ENCODE data around the gene TCEANC2. TPM values are rescaled to one million over a fixed set of nuclear protein-coding genes. Genes with fewer than 3 reads are reported as not detected.

Gene TCEANC2
- total RNA-seq, 2 donors from 2014 or later = 3.3 to 5.6 TPM

DNA sequence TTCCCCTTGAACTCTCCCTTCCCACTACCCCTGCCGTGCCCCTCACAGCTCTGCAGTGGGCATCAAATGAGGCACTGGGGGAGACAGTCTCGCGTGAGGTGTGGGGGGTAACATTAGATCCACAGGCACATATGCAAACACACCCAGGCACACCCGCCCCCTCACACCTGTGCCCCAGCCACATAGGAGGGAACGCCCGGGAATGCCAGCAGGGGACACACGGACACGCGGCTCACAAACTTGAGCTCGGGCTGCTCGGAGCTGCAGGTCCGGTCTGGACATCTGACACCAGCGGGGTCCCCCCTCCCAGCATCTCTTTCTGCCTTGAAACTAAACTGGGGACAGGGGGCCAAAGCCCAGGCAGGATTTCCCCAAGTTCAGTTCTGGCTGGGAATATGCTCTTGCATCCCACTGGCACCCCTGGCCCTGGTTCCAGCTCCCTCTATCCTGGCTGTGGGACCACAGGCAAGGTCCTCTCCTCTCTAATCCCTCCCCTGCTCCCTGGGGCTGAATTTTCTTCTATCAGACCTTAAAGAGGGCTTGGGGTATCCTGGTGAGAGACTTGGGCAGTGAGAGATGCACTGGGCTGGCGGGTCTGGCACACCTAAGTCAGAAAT is 68.8 kb downstream of the TCEANC2 start:
- H3K4me3 ChIP-seq = peak overlapping the region in 1 of 2 donors; percentile 28
- TF ChIP-seq CTCF (IDR thresholded peaks at IDR 0.05) = no peak

GRCh38 chr1:54122992-54123391 is 69.6 kb downstream of the TCEANC2 start:
- no peak for DNase-seq (ENCODE audit: low spot score)

More for the DNA sequence above, 68.8 kb downstream of the TCEANC2 start:
- Histone ChIP-seq H3K9me3 (no peaks in the 10 kb centered on the region), H3K27ac (no peak overlapping the region), H3K4me1 (peaks cover 0 to 13% of the 10 kb centered on the region in 2 donors), H3K36me3 (no peaks in the 10 kb centered on the region), H3K27me3 (no peaks in the 10 kb centered on the region)
- no peak for DNase-seq (ENCODE audit: low spot score)

DNA sequence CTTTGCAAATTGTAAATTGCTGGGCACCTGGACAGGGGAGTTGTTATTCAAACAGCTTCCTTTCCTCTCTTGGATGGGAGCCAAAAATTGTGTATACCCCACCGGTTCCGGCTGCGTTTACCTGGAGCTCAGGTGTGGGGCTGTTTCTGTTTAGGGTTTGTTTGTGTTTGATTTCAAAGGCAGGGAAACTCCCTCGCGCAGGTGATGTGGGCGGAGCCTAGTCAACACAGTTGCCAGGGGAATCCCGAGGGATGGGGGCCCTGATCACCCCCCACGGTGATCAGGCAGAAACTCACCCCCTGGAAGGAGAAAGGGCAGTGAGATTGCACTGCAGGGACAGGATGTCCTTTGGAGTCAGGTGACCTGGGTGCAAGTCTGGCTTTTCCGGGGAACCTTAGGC is 71.1 kb downstream of the TCEANC2 start:
- H3K9me3 ChIP-seq = no peaks in the 10 kb centered on the region
- H3K27ac ChIP-seq = no peak overlapping the region
- no peak for DNase-seq (ENCODE audit: low spot score)
- peaks cover 0 to 13% of the 10 kb centered on the region in 2 donors for H3K4me1 ChIP-seq
- no peaks in the 10 kb centered on the region for H3K27me3 ChIP-seq
- no peak for TF ChIP-seq CTCF (IDR thresholded peaks at IDR 0.05)
- no peak overlapping the region for H3K4me3 ChIP-seq
- H3K36me3 ChIP-seq = no peaks in the 10 kb centered on the region

More at GRCh38 chr1:54122992-54123391, 69.6 kb downstream of the TCEANC2 start:
- TF ChIP-seq CTCF (IDR thresholded peaks at IDR 0.05) = no peak
- Histone ChIP-seq H3K36me3 (no peaks in the 10 kb centered on the region), H3K27me3 (no peaks in the 10 kb centered on the region), H3K4me3 (no peak overlapping the region), H3K9me3 (no peaks in the 10 kb centered on the region), H3K27ac (no peak overlapping the region), H3K4me1 (peaks cover 0 to 13% of the 10 kb centered on the region in 2 donors)

- Histone ChIP-seq H3K27ac (no peak overlapping the region), H3K4me1 (peaks cover 0 to 13% of the 10 kb centered on the region in 2 donors)
These were observed 71.5 kb downstream of the TCEANC2 start for GRCh38 chr1:54124906-54125305.

DNA sequence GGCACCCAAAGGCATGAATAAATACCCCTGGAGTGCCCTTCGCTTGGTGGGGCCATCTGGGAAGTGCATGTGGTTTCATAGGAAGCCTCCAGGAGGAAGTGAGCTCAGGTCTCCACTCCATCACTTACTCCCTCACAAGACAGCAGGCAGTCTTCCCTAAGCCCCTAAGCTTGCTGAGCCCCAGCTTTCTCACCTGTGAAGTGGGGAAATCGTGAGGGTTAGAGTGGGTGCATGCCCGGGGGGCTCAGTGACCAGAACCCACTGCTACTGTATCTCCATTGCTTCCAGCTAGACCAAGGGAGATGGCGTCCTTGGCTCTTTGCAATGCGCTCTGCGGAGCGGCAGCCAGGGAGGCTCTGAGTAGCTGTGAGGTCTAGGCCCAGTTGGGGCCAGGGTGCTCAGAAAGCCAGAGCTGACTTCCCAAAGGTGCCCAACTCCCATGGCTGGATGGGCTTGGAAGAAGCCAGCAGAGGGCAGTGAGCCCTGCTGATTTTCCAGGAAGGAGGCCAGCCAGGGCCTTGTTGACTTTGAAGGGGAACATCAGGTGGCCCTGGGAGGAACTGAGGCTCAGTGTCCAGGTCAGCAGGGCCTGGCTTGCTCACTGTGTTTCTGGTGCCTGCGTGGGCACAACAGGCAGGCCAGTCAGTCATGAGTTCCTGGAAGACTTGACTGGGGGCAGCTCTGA is 72.1 kb downstream of the TCEANC2 start:
- Histone ChIP-seq H3K4me1 (peaks cover 0 to 13% of the 10 kb centered on the region in 2 donors), H3K27me3 (no peaks in the 10 kb centered on the region), H3K9me3 (no peaks in the 10 kb centered on the region), H3K4me3 (no peak overlapping the region), H3K36me3 (no peaks in the 10 kb centered on the region), H3K27ac (no peak overlapping the region)
- TF ChIP-seq CTCF (IDR thresholded peaks at IDR 0.05) = peak in 1 of 2 donors; percentile 56
- no peak for DNase-seq (ENCODE audit: low spot score)

More at GRCh38 chr1:54124906-54125305, 71.5 kb downstream of the TCEANC2 start:
- no peak overlapping the region for H3K4me3 ChIP-seq
- no peaks in the 10 kb centered on the region for H3K9me3 ChIP-seq
- no peaks in the 10 kb centered on the region for H3K36me3 ChIP-seq
- no peak for TF ChIP-seq CTCF (IDR thresholded peaks at IDR 0.05)
- DNase-seq (ENCODE audit: low spot score) = no peak
- no peaks in the 10 kb centered on the region for H3K27me3 ChIP-seq

All from right atrium auricular region (tissue), 2 donors.